Measurements from ENCODE around the gene IFNL1.
A peak's percentile ranks its signal among the peaks of the same experiment; 100 is the strongest.

Gene IFNL1

GRCh38 chr19:39341719-39342604, 45.8 kb downstream of the IFNL1 start, which contains the start of gene SAMD4B:
Gene SAMD4B, plus strand, starts transcription at chr19:39342421. Its CDS starts 14,473 bp downstream, at chr19:39356894.
- Histone ChIP-seq H3K4me1 (ENCODE audit: control insufficient read depth, insufficient read depth, low read length) (peaks cover 9% of the 10 kb centered on the region), H3K36me3 (ENCODE audit: control insufficient read depth, insufficient read depth, low read length) (no peaks in the 10 kb centered on the region), H3K27me3 (ENCODE audit: control insufficient read depth, insufficient read depth, low read length, poor library complexity, severe bottlenecking) (no peaks in the 10 kb centered on the region), H3K4me3 (ENCODE audit: insufficient read depth, low read depth, low read length) (peak within 1 kb of the TSS; percentile 84), H3K27ac (ENCODE audit: insufficient read depth, low read depth, low read length, poor library complexity, severe bottlenecking) (peak within 1 kb of the TSS; percentile 52), H3K9me3 (ENCODE audit: control insufficient read depth, low read length) (no peaks in the 10 kb centered on the region)
- WGBS, 2 experiments = 0% methylated on average over 105 of the region's 105 CpGs

- peak overlapping the region; percentile 84 for H3K4me3 ChIP-seq (ENCODE audit: insufficient read depth, low read depth, low read length)
- H3K4me1 ChIP-seq (ENCODE audit: control insufficient read depth, insufficient read depth, low read length) = peaks cover 9% of the 10 kb centered on the region
- 0 to 1% methylated on average over 51 of the region's 51 CpGs for WGBS, 2 experiments
- H3K27ac ChIP-seq (ENCODE audit: insufficient read depth, low read depth, low read length, poor library complexity, severe bottlenecking) = peak overlapping the region; percentile 52
- H3K27me3 ChIP-seq (ENCODE audit: control insufficient read depth, insufficient read depth, low read length, poor library complexity, severe bottlenecking) = no peaks in the 10 kb centered on the region
- H3K36me3 ChIP-seq (ENCODE audit: control insufficient read depth, insufficient read depth, low read length) = no peaks in the 10 kb centered on the region
- no peaks in the 10 kb centered on the region for H3K9me3 ChIP-seq (ENCODE audit: control insufficient read depth, low read length)
Observed at GRCh38 chr19:39342647-39343305, 46.6 kb downstream of the IFNL1 start.

- Histone ChIP-seq H3K36me3 (ENCODE audit: control insufficient read depth, insufficient read depth, low read length) (no peaks in the 10 kb centered on the region), H3K9me3 (ENCODE audit: control insufficient read depth, low read length) (no peaks in the 10 kb centered on the region), H3K4me1 (ENCODE audit: control insufficient read depth, insufficient read depth, low read length) (peaks cover 9% of the 10 kb centered on the region), H3K4me3 (ENCODE audit: insufficient read depth, low read depth, low read length) (no peak overlapping the region), H3K27ac (ENCODE audit: insufficient read depth, low read depth, low read length, poor library complexity, severe bottlenecking) (no peak overlapping the region), H3K27me3 (ENCODE audit: control insufficient read depth, insufficient read depth, low read length, poor library complexity, severe bottlenecking) (no peaks in the 10 kb centered on the region)
- WGBS, 2 experiments = 81 to 95% methylated on average over 1 of the region's 1 CpG
Observed at GRCh38 chr19:39345956-39346355, 49.7 kb downstream of the IFNL1 start.

- H3K27ac ChIP-seq (ENCODE audit: insufficient read depth, low read depth, low read length, poor library complexity, severe bottlenecking) = no peak overlapping the region
- peaks cover 8% of the 10 kb centered on the region for H3K36me3 ChIP-seq (ENCODE audit: control insufficient read depth, insufficient read depth, low read length)
- WGBS, 2 experiments = 93% methylated on average over 4 of the region's 4 CpGs
- no peak overlapping the region for H3K4me3 ChIP-seq (ENCODE audit: insufficient read depth, low read depth, low read length)
- H3K4me1 ChIP-seq (ENCODE audit: control insufficient read depth, insufficient read depth, low read length) = peaks cover 9% of the 10 kb centered on the region
- H3K9me3 ChIP-seq (ENCODE audit: control insufficient read depth, low read length) = no peaks in the 10 kb centered on the region
- no peaks in the 10 kb centered on the region for H3K27me3 ChIP-seq (ENCODE audit: control insufficient read depth, insufficient read depth, low read length, poor library complexity, severe bottlenecking)
Observed at GRCh38 chr19:39347332-39348164, 51.3 kb downstream of the IFNL1 start.
